ENCODE measurements around the gene PLEKHJ1. TPM values are rescaled to one million over a fixed set of nuclear protein-coding genes. Genes with fewer than 3 reads are reported as not detected.

The PLEKHJ1 gene
- total and polyA plus RNA-seq, 9 of the 15 experiments (the other 6 are each of a cell fraction or from before 2014, with no cell fraction given) = 1.5 to 188 (median 63.9) TPM

- ChIA-PET CTCF (ENCODE audit: low intra/inter-chr PET ratio) (no interaction called here), POLR2A (interaction anchor here (0.7 to 6.7 kb wide), 5 partner anchors 10 to 972 kb away, joined by 4 to 52 read pairs (median 6); partner anchors contain the start of gene AMH)
- Histone ChIP-seq H3K4me3 (no peak overlapping the region), H3K27ac (ENCODE audit: extremely low read depth, low read depth, low read length) (no peak overlapping the region), H3K4me1 (replicated peaks in 1 of 2; ENCODE audit: control insufficient read depth in 2 of 2, insufficient read depth in 2 of 2, low read length in 2 of 2) (peaks cover 14 to 50% of the 10 kb centered on the region in 2 experiments; a peak in 4 of 5 replicates), H3K9ac (ENCODE audit: insufficient read depth in 1 of 2, low read depth in 2 of 2, low read length in 2 of 2) (no peak overlapping the region), H3K79me2 (ENCODE audit: control insufficient read depth, insufficient read depth, low read length) (no peaks in the 10 kb centered on the region), H2AFZ (ENCODE audit: low read depth, low read length) (no peak overlapping the region), H4K20me1 (replicated peaks; ENCODE audit: control insufficient read depth, insufficient read depth, low read length) (no peaks in the 10 kb centered on the region), H3K36me3 (ENCODE audit: control insufficient read depth, insufficient read depth, low read length) (no peaks in the 10 kb centered on the region), H3K9me3 (replicated peaks; ENCODE audit: control insufficient read depth, insufficient read depth, low read depth, low read length) (no peaks in the 10 kb centered on the region), H3K27me3 (ENCODE audit: control insufficient read depth in 2 of 2, insufficient read depth in 2 of 2, low read length in 2 of 2) (no peaks in the 10 kb centered on the region), H3K9me1 (ENCODE audit: control insufficient read depth, insufficient read depth, low read length) (no peaks in the 10 kb centered on the region), H3K4me2 (ENCODE audit: insufficient read depth, low read length) (no peak overlapping the region)
- TF ChIP-seq NFE2 (IDR thresholded peaks at IDR 0.05; ENCODE audit: low read depth) (peak; percentile 68), ZNF79 (CRISPR knock-in tag; IDR thresholded peaks at IDR 0.05; ENCODE audit: low read depth) (no peak), MAFG (tag; conservative IDR thresholded peaks at IDR 0.05) (peak; percentile 40; the same call in 1 of the 2 replicates), MAFK (IDR thresholded peaks at IDR 0.05; ENCODE audit: low read length) (peak; percentile 36; the same call in 1 of the 2 replicates), C11orf30 (IDR thresholded peaks at IDR 0.05; ENCODE audit: low read depth) (peak; percentile 45), ZNF316 (IDR thresholded peaks at IDR 0.05) (0 out of 2 replicates have a peak, but pooled peaks have one; percentile 10)
- TF ChIP-seq, protein P1, sequence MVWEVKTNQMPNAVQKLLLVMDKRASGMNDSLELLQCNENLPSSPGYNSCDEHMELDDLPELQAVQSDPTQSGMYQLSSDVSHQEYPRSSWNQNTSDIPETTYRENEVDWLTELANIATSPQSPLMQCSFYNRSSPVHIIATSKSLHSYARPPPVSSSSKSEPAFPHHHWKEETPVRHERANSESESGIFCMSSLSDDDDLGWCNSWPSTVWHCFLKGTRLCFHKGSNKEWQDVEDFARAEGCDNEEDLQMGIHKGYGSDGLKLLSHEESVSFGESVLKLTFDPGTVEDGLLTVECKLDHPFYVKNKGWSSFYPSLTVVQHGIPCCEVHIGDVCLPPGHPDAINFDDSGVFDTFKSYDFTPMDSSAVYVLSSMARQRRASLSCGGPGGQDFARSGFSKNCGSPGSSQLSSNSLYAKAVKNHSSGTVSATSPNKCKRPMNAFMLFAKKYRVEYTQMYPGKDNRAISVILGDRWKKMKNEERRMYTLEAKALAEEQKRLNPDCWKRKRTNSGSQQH (CRISPR knock-in tag; IDR thresholded peaks at IDR 0.05) = no peak
- in situ Hi-C loops (cut with MboI) (no loop called here), intact Hi-C loops (cut with micrococcal nuclease) (no loop called here)
- no TSS peak for BruUV-seq (replicated peaks)
- 87% methylated on average over 4 of the region's 5 CpGs for WGBS (ENCODE audit: insufficient coverage, low coverage, missing lambda C conversion rate)
- ATAC-seq = no peak
- FAIRE-seq = no peak
- no peak for DNase-seq (ENCODE audit: extremely low read depth in 1 of 4, low spot score in 3 of 4)
Observed at GRCh38 chr19:2259336-2259735, 23.2 kb upstream of the PLEKHJ1 start.

All from K562 (cell line).